GM19025 (cell line): ENCODE data around the gene FGD5.

Experiments used
- ATAC-seq: cut with Tn5 transposase; IDR thresholded peaks from one replicate; pipeline ENCODE4 v1.9.1; 2021; ENCODE audit warnings: mild to moderate bottlenecking, low read depth, moderate library complexity; ENCODE audit not compliant: unreplicated experiment

The FGD5 gene

DNA sequence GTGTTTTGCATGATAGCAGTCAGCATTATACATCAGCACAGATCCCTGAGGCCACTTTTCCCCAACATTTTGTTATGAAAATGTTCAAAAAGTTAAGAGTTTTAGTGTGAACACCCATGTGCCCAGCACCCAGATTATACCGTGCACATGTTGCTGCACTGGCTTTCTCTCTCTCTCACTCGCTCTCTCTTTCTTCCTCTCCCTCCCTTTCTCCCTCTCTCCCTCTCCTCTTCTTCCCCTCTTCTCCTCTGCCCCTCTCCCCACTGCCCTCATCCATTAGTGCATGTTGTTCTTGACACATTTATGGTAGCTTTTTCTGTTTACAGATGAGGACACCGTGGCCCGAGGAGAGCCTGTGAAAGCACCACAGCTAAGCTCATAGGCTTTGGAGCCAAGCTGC, 7.3 kb downstream of the FGD5 start:
- no peak for ATAC-seq

DNA sequence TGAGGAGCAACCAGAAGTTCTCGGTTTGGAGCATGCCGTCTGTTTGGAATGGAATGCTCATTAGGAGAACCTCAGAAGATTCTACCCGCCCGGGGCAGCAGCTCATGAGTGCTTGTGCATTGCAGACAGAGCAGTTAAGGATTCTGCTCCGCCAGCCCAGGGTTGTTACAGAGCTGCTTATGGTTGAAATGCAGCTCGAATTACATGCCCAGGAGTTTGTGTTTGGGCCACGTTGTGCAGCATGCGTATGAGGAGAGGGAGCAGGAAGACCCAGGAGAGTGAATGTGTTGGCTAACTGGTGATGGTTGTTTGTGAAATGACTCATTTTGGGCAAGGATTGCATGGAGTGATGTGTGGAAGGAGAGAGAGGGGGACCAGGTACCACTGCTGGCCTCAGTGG, 9.0 kb downstream of the FGD5 start:
- no peak for ATAC-seq

- ATAC-seq, result no peak
Observed at GRCh38 chr3:14829811-14830210, 11.0 kb downstream of the FGD5 start.

DNA sequence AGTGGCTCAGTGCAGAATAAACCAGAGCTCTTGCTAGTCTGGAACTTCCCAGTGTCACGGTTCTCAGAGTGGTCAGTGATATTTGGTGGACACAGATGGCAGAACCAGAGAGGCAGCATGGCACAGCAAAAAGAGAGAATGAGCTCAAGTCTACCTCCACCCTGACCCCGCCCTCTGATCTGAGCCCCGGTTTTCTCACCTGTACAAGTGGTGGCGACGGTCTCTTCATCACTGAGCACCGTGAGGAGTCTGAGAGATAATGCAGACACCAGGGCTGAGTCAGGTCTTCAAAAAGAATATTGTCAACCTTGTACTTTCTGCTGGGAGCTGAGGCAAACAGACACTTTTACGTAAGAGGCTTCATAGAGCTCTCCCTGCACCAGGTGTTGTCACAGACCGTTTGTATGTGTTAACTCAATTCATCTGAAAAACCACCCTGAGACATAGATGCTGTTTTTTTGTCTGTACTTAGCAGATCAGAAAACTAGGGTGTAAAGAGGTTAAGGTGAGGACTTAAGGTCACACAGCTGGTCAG, 13.2 kb downstream of the FGD5 start:
- no peak for ATAC-seq

- ATAC-seq, result no peak
Observed at GRCh38 chr3:14832975-14833722, 14.4 kb downstream of the FGD5 start.

DNA sequence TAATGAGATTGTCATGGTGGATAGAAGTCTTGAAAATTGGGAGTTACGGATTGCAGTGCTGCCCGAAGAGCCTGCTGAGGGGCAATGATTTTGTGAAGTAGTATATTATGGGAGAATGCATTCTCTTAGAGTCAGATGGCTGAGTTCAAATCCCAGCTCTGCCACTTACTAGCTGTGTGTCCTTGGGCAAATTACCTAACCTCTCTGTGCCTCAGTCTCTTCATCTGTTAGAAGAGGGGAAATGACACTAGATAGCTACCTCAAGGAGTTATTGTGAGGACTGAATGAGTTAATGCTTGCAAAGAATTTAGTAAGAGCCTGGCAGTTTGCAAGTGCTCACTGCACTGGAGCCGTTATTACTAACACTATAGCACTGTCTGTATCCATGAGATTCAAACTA, 15.4 kb downstream of the FGD5 start:
- ATAC-seq, result no peak

DNA sequence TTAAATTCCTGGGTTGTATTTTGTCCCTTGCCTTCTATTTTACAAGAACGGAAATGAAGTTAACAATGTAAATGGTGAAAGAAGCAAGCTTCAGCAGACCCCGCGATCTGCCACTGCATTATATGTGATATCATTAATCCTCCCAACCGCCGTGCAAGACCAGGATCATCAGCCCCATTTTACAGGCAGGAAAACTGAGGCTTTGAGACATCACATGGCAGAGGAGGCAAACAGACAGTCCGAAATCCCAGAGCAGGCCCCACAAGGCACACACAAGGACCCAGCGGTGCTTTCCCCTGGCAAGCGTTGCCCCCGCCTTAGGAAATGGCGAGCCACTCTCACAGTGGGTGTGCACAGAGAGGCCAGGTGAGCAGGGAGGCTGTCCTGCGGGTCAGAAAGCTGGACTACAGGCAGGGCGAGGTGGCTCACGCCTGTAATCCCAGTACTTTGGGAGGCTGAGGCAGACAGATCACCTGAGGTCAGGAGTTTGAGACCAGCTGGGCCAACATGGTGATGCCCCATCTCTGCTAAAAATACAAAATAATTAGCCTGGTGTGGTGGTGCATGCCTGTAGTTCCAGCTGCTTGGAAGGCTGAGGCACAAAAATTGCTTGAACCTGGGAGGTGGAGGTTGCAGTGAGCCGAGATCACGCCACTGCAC, 16.2 kb downstream of the FGD5 start:
- no peak for ATAC-seq

DNA sequence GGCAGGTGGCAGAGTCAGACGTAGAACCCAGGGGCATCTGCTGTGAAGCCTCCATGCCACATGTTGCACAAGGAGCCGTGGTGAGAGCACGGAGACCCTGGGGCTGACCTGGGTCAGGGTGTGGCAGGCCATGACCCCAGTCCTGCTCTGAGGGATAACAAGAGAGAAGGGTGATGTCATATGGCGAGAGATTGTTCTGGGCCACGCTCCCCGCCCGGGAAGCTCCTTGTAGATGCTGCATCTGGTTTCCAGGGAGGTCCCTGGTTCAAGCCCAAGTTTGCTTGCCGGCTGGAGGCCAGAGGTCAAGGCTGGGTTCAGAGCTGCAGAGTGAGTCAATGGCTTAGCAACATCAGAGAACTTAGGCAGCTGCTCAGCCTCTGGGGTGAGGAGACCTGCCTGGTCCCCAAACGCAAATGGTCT, 17.3 kb downstream of the FGD5 start:
- ATAC-seq, result no peak

DNA sequence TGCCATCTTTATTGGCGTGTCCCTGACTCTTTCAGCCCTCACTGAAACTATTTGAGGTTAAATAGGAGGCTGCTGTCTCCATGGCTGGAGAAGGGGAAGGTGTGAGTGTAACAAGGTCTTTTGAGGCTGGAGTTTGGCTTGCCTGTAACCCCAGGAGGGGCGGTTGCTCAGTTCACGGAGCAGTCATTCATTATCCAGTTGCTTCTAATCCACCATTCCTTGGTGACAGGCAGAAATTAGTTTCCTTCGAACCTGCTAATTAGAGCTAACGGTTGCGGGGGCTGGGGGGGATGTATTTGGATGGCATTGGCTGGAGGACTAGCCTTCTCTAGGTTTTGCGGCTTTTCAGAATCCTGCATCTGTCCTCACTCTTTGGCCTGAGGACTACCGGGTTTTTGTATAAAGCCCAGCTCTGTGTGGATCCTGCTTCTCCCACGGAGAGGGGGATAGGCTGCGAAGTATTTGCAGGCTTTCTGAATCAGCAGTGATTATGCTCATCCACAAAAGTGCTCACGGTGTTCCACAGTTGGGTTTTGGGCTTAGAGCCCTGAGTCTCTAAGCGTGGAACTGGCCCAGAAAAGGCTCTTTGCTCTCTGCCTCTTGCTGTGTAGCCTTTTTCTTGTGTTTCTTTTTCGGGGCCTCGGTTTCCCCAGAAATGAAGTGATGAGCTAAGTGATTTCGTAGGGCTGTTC, 18.6 kb downstream of the FGD5 start:
- ATAC-seq, result no peak

GRCh38 chr3:14837878-14838258, 19.1 kb downstream of the FGD5 start:
- ATAC-seq, result no peak

DNA sequence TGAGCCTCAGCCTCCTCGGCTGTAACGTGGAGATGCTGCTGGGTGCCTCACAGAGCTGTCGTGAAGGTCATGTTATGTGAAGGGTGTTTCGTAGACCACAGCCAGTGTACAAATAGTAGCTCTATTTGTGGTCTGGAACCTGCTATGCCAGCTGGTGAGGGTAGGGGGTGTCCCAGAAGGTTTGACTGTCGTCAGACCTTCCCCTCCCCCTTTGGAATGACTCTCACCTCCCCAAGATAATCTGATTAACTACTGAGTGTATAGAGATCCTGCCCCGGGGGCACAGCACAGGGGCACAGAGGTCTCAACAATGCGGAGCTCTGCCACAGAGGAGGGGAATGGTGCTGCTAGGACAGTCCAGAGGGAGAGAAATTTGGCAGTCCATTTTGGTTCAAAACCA, 20.5 kb downstream of the FGD5 start:
- ATAC-seq, result no peak

DNA sequence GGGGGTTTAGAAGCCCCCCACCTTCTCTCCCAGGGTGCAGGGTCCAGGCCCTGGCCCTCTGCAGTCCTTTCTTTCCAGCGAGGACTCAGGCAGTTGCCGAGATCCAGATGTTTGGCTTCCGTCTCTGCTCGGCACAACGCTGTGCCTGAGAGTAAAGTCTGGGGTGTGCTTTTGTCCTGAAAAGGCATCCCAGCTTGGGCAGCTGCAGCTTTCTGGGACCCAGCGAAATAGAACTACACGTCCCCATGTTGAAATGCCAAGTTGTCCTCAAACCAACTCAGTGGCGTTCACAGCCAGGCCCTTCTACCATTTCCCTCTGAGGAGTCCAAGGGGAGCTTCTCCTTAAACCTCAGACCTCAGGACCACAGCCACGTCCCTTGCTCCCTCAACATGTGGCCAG, 23.1 kb downstream of the FGD5 start:
- ATAC-seq, result no peak

GRCh38 chr3:14842277-14842676, 23.5 kb downstream of the FGD5 start:
- ATAC-seq, result no peak

DNA sequence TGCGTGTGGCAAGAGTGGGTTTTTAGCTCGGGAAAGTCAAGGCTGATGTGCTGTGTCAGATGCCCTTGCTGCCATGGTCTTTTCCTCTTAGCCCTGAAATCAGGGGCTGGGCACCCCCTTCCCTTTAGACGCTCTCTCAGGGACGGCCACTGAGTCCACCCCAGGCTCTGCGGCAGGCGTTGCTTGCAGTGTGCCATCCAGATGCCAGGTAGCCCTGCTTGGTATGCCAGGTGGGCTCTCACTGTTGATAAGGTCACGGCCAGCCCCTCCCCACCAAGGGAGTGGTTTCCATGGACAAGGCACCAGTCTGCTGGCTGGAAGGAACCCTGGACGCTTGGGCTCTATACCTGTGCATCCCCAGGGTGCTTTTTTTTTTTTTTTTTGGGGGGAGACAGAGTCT, 24.6 kb downstream of the FGD5 start:
- no peak for ATAC-seq

GRCh38 chr3:14844386-14845170, 25.8 kb downstream of the FGD5 start:
- no peak for ATAC-seq

- no peak for ATAC-seq
Observed at GRCh38 chr3:14845180-14845579, 26.4 kb downstream of the FGD5 start.

DNA sequence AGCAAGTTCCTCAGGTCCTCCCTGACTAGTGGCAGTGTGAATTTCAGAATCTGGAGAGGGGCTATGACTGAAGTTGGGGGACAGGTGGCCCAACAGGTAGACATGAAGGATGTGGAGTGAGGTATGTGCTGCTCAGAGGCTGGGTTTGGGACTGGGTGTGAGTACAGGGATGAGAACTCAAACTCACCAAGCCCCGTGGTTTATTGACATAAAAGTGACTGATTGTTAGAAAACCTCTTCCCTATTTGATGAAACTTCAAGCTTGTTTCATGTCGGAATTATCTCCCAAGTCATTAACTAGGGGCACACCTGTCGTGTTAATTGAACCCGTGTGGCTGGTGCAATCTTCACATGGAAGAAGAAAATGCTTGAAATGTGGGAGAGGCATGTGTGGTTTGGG, 27.1 kb downstream of the FGD5 start:
- no peak for ATAC-seq

- ATAC-seq, result no peak
Observed at GRCh38 chr3:14846226-14846880, 27.6 kb downstream of the FGD5 start.

DNA sequence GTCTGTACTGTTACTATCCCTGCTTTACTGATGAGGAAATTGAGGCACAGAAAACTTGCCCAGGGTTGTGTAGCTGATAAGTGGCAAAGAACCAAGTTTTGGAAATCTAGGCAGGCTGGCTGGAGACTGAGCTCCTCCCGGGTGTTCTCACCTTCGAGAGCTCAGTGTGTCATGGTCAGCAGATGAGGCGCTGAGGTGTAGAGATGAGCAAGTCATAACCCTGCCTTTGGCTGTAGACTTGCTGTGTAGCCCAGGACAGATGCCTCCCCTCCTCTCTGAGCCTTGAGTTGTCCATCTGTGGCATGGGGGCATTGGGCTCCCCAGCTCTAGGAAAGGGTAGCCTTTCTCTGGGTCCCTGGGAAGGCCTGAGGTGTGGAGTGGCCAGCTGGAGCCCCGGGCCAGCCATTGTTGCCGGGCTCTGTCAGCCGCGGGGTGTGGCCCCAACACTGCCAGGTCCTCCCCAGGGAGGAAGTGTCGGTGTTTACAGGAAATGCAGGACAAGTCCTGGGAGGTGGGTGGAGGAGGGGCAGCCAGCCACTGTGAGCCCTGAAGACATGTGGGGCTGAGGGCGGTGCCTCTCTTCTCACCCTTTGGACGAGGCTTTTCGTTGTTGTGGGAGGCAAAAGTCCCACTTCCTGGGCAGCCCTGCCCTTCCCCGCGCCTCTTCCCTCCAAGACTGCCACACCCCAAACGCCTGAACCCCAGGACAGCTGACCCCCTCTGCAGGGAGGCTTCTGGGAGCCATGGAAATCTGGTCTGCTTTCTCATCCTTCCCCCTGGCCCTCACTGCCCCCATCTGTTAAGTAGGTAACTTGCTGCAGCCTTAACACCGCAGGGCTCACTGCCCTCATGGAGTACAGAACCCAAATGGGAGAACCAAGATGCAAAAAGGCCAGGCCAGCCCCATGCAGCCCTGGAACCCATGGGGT, 29.1 kb downstream of the FGD5 start:
- ATAC-seq, result no peak
